Endodermal cell (in vitro differentiated cells): Measurements from ENCODE around the gene PRR16. TPM values are rescaled to one million over a fixed set of nuclear protein-coding genes. Genes with fewer than 3 reads are reported as not detected.

Experiments
- DNase-seq: peaks from one replicate; pipeline ENCODE4 v3.0.0-alpha.2; 2017
- H3K27ac ChIP-seq: 2 replicates; pipeline ENCODE4 v1.5.1; 2013; ENCODE audit warnings: mild to moderate bottlenecking, low read depth, low read length, moderate library complexity
- H3K27me3 ChIP-seq: 2 replicates; pipeline ENCODE4 v1.6.1; 2013; ENCODE audit warnings: mild to moderate bottlenecking, low read length, moderate library complexity; ENCODE audit not compliant: insufficient read depth, control insufficient read depth, poor library complexity, severe bottlenecking
- H3K36me3 ChIP-seq: 2 replicates; pipeline ENCODE4 v1.7.0; 2013; ENCODE audit warnings: mild to moderate bottlenecking, low read length, moderate library complexity; ENCODE audit not compliant: control insufficient read depth, insufficient read depth
- H3K4me1 ChIP-seq: one replicate; pipeline ENCODE4 v1.7.0; 2013; ENCODE audit warnings: low read length; ENCODE audit not compliant: control insufficient read depth, insufficient read depth
- H3K4me3 ChIP-seq: 2 replicates; pipeline ENCODE4 v1.5.1; 2013; ENCODE audit warnings: mild to moderate bottlenecking, low read length, moderate library complexity
- H3K9ac ChIP-seq: 2 replicates; pipeline ENCODE4 v1.6.1; 2013; ENCODE audit warnings: mild to moderate bottlenecking, low read length, moderate library complexity; ENCODE audit not compliant: poor library complexity, severe bottlenecking; ENCODE audit errors: extremely low read depth
- H3K9me3 ChIP-seq: 2 replicates; pipeline ENCODE4 v1.6.1; 2013; ENCODE audit warnings: mild to moderate bottlenecking, low read length, moderate library complexity; ENCODE audit not compliant: control insufficient read depth
- H3K27ac Mint-ChIP-seq: 2 replicates; pipeline ENCODE4 v1.8.0; 2020; ENCODE audit warnings: mixed read lengths
- H3K27me3 Mint-ChIP-seq: 2 replicates; pipeline ENCODE4 v1.8.0; 2021; ENCODE audit warnings: mild to moderate bottlenecking, mixed read lengths; ENCODE audit not compliant: insufficient read depth
- H3K36me3 Mint-ChIP-seq: 2 replicates; pipeline ENCODE4 v1.8.0; 2020; ENCODE audit warnings: low read depth, mixed read lengths
- H3K4me1 Mint-ChIP-seq: 2 replicates; pipeline ENCODE4 v1.8.0; 2020; ENCODE audit warnings: mixed read lengths
- H3K4me3 Mint-ChIP-seq: 2 replicates; pipeline ENCODE4 v1.8.0; 2020; ENCODE audit warnings: mild to moderate bottlenecking, moderate library complexity, mixed read lengths
- H3K9me3 Mint-ChIP-seq: 2 replicates; pipeline ENCODE4 v1.8.0; 2020; ENCODE audit warnings: mild to moderate bottlenecking, mixed read lengths
- CTCF ChIP-seq: fragments of 200-600 bp; sonication (generic); conservative IDR thresholded peaks from 2 replicates; pipeline ENCODE4 v1.5.0; 2021; ENCODE audit warnings: antibody characterized with exemption, mild to moderate bottlenecking
- WGBS, 2 experiments: methylation state at CpG; one replicate each; pipeline versions ENCODE4 v1.1.5 to v1.1.7; 2013; ENCODE audit warnings: missing lambda C conversion rate in 2 of 2, mixed read lengths in 1 of 2; ENCODE audit not compliant: insufficient coverage in 1 of 2, insufficient read length in 1 of 2; 5-methylcytosine and 5-hydroxymethylcytosine counted together
- total RNA-seq, 2 donors: library from RNA; stranded (reverse); fragmentation: NEBNext Ultra II Directional in 1 of 2; extraction: Animal tissue kit (Norgen Biotek cat#: 25700) in 1 of 2; gene quantifications; 2 replicates in 1 of 2; 3 replicates in 1 of 2; pipeline ENCODE4 v1.2.1, GENCODE V29; 2021

The PRR16 gene
- total RNA-seq, 2 donors from 2014 or later = 0.53 to 0.64 TPM

- Histone ChIP-seq H3K9ac (no peak overlapping the region), H3K4me1 (no peaks in the 10 kb centered on the region), H3K27ac (no peak overlapping the region), H3K27me3 (no peaks in the 10 kb centered on the region), H3K36me3 (no peaks in the 10 kb centered on the region), H3K9me3 (no peaks in the 10 kb centered on the region), H3K4me3 (no peak overlapping the region)
- no peaks in the 10 kb centered on the region for H3K9me3 Mint-ChIP-seq
- no peak for DNase-seq
- TF ChIP-seq CTCF = no peak
- 86 to 100% methylated on average over 2 to 3 of the region's 3 CpGs for WGBS, 2 experiments
- H3K4me3 Mint-ChIP-seq = no peak overlapping the region
- H3K27ac Mint-ChIP-seq = no peak overlapping the region
- no peaks in the 10 kb centered on the region for H3K27me3 Mint-ChIP-seq
- H3K4me1 Mint-ChIP-seq = peaks cover 17% of the 10 kb centered on the region
- H3K36me3 Mint-ChIP-seq = no peaks in the 10 kb centered on the region
Observed at GRCh38 chr5:120449501-120449900, 14.6 kb upstream of the PRR16 start.

- no peak for DNase-seq
- no peak overlapping the region for H3K4me3 Mint-ChIP-seq
- no peaks in the 10 kb centered on the region for H3K9me3 ChIP-seq
- TF ChIP-seq CTCF = no peak
- no peaks in the 10 kb centered on the region for H3K9me3 Mint-ChIP-seq
- no peak overlapping the region for H3K4me3 ChIP-seq
- no peaks in the 10 kb centered on the region for H3K27me3 Mint-ChIP-seq
- H3K27ac Mint-ChIP-seq = no peak overlapping the region
- no peak overlapping the region for H3K9ac ChIP-seq
- H3K27ac ChIP-seq = no peak overlapping the region
- 93 to 95% methylated on average over 3 to 5 of the region's 5 CpGs for WGBS, 2 experiments
- no peaks in the 10 kb centered on the region for H3K4me1 ChIP-seq
- H3K4me1 Mint-ChIP-seq = peaks cover 13% of the 10 kb centered on the region
- no peaks in the 10 kb centered on the region for H3K36me3 ChIP-seq
- no peaks in the 10 kb centered on the region for H3K36me3 Mint-ChIP-seq
- H3K27me3 ChIP-seq = no peaks in the 10 kb centered on the region
Observed at GRCh38 chr5:120450910-120451309, 13.2 kb upstream of the PRR16 start.

- Mint-ChIP-seq H3K27ac (no peak overlapping the region), H3K4me1 (peaks cover 10% of the 10 kb centered on the region)
Observed at GRCh38 chr5:120451445-120451844, 12.7 kb upstream of the PRR16 start.

More at GRCh38 chr5:120451445-120451844, 12.7 kb upstream of the PRR16 start:
- Histone ChIP-seq H3K4me3 (no peak overlapping the region), H3K4me1 (no peaks in the 10 kb centered on the region), H3K36me3 (no peaks in the 10 kb centered on the region), H3K27ac (no peak overlapping the region), H3K9me3 (no peaks in the 10 kb centered on the region), H3K27me3 (no peaks in the 10 kb centered on the region), H3K9ac (no peak overlapping the region)
- Mint-ChIP-seq H3K9me3 (no peaks in the 10 kb centered on the region), H3K27me3 (no peaks in the 10 kb centered on the region), H3K36me3 (no peaks in the 10 kb centered on the region), H3K4me3 (no peak overlapping the region)
- no peak for DNase-seq
- no peak for TF ChIP-seq CTCF
- WGBS, 2 experiments = 96 to 98% methylated on average over 4 to 9 of the region's 9 CpGs
